Neural cell (in vitro differentiated cells): ENCODE results near the gene ACTG1.

Source experiments
- EP300 ChIP-seq: fragments of 450-650 bp; conservative IDR thresholded peaks from 2 replicates; pipeline ENCODE4 v1.6.1; 2014; ENCODE audit warnings: antibody characterized with exemption, mild to moderate bottlenecking, moderate library complexity; ENCODE audit not compliant: poor library complexity, severe bottlenecking
- EZH2 ChIP-seq: fragments of 200-600, 300-800 bp; shearing (Covaris generic), sonication (generic); IDR thresholded peaks from 2 replicates; pipeline ENCODE4 v1.6.1; 2014; ENCODE audit warnings: antibody characterized with exemption, low read length, borderline replicate concordance, mild to moderate bottlenecking; ENCODE audit not compliant: insufficient read depth, poor library complexity, severe bottlenecking
- MXI1 ChIP-seq: fragments of 450-650 bp; conservative IDR thresholded peaks from 2 replicates; pipeline ENCODE4 v1.6.1; 2014; ENCODE audit warnings: antibody characterized with exemption, mild to moderate bottlenecking; ENCODE audit not compliant: poor library complexity, severe bottlenecking
- RAD21 ChIP-seq: fragments of 450-650 bp; conservative IDR thresholded peaks from 2 replicates; pipeline ENCODE4 v1.6.1; 2014; ENCODE audit warnings: antibody characterized with exemption, mild to moderate bottlenecking, moderate library complexity
- SMC3 ChIP-seq: fragments of 450-650 bp; conservative IDR thresholded peaks from 2 replicates; pipeline ENCODE4 v1.6.1; 2014; ENCODE audit warnings: antibody characterized with exemption, mild to moderate bottlenecking, moderate library complexity; ENCODE audit not compliant: poor library complexity
- TF ChIP-seq, protein P1 (sequence below): fragments of 450-650 bp; IDR thresholded peaks from 2 replicates; pipeline ENCODE4 v1.5.1; 2014; ENCODE audit warnings: antibody characterized with exemption, mild to moderate bottlenecking, moderate library complexity; ENCODE audit not compliant: poor library complexity, severe bottlenecking

DNA sequence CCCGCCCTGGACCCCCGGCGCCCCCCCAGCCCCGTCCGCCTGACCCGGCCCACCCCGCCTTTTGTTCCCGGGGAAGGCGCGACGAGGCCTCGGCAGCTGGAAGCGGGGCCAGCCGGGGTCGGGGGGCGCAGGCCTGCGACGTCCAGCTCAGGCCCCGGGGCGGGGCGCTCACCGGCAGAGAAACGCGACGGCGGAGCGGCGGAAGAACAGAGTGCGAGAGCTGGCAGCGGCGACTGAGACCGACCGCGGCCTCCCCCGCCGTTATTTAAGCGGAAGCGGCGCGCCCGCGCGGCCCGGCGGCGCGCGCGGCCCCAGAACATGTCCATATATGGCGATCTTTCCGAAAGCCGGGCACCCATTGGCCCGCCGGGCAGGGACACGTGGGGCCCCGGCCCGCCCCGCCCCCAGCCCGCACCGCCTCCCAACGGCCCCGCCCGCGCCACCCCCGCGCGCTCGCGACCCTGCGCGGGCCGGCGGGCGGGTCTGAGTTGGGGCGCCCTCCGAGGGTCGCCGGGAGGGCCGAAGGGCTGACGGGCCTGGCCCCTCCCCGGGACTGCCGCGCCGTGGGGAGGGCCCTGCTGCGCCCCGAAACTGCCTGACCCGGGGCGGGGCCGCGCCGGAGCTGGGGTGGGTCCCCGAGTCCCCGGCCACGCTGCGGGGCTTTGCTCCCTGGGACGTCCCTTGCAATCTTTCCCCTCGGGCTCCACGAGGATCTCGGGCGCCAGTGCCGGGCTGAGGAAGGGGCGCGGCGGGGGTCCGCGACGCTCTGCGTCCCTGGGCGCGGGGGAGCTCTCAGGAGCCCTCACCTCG, at the start of gene ACTG1:
- TF ChIP-seq EP300, result peak; percentile 58
- TF ChIP-seq RAD21, result no peak
- TF ChIP-seq, protein P1, sequence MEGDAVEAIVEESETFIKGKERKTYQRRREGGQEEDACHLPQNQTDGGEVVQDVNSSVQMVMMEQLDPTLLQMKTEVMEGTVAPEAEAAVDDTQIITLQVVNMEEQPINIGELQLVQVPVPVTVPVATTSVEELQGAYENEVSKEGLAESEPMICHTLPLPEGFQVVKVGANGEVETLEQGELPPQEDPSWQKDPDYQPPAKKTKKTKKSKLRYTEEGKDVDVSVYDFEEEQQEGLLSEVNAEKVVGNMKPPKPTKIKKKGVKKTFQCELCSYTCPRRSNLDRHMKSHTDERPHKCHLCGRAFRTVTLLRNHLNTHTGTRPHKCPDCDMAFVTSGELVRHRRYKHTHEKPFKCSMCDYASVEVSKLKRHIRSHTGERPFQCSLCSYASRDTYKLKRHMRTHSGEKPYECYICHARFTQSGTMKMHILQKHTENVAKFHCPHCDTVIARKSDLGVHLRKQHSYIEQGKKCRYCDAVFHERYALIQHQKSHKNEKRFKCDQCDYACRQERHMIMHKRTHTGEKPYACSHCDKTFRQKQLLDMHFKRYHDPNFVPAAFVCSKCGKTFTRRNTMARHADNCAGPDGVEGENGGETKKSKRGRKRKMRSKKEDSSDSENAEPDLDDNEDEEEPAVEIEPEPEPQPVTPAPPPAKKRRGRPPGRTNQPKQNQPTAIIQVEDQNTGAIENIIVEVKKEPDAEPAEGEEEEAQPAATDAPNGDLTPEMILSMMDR, result no peak
- TF ChIP-seq MXI1, result no peak
- no peak for TF ChIP-seq EZH2
- TF ChIP-seq SMC3, result no peak
